IPS DF 19.7 (cell line): Measurements from ENCODE around the gene RGS19.

Experiments
- DNase-seq: peaks from one replicate; pipeline ENCODE4 v3.0.0-alpha.2; 2013; ENCODE audit warnings: low read depth, low spot score

RGS19 gene

DNA sequence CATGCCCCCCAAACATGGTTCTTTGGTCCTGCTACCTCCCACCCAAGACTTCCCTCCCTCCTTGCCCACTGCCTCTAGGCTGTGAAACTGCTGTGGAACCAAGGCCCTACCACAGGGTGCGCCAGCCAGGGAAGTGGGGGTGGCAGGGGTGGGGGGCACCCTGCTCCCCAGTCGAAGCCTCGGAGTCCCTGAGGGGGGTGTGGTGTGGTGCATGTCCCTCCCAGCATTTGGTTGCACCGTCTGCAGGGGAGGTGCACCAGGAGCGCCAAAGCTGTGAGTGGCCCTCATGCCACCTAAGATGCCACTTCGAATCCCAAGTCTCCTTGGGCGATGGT, 1.8 kb downstream of the RGS19 start:
- DNase-seq, result no peak

DNA sequence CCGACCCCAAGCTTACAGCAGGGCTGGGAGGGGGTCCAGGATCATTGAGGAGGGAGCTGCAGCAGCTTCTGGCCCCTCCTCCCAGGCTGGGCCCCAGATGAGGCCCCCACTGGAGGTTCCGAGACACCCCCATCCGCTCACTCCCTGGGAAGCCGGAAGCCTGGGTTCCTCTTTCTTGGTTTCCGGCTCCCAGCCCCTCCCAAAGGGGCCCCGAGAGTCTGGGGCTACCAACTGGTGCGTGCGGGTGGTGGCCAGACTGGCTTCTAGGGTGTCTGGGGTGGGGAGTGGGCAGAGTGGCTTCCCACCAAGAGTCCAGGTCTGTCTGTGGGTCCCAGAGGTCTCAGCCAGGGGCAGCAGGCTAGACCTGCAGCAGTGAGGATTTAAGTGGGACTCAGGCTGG, 2.2 kb downstream of the RGS19 start:
- DNase-seq, result no peak

- DNase-seq, result no peak
These were observed 3.0 kb downstream of the RGS19 start for GRCh38 chr20:64076061-64076997.

- DNase-seq, result no peak
These were observed 3.8 kb downstream of the RGS19 start for GRCh38 chr20:64075556-64075955.

DNA sequence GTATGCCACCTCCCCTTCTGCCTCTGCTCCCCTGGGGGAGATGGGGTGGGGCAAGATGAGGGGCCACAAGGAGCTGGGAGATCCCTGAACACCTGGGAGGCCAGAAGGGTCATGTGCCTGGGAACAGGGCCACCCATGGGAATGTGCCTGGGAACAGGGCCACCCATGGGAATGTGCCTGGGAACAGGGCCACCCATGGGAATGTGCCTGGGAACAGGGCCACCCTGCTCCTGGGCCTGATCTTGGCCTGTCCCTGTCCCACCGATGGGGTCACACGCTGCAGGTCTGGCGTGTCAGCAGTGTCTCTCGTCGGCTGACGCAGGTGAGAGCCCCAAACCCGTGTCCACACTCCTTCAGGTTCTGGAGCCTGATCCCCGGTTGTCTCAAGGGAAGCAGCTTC, 4.4 kb downstream of the RGS19 start:
- DNase-seq, result no peak

DNA sequence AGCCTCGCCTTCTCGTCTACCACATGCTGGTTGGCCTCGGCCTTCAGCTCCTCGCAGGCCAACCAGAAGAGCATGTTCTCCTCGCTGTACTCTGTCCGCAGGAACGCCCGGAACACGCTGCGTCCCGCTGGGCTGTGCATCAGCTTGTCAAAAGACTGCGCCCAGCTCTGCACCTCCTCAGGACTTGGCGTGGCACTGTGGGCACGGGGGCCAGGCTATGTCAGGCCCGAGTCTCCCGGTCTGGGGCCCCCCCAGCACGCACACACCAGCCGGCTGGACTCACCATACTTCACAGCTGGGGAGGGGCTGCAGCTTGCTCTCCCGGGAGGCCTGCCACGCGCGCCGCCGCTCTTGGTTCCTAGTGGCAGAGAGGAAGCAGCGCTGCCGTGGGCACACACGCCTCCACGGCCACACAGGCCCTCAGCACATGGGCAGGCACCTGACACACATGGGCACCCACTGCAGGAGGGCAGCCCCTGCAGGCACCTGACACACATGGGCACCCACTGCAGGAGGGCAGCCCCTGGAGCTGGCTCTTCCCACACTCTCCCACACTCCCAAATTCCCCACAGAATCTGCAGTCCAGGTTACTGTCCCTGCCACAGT, 5.0 kb downstream of the RGS19 start:
- no peak for DNase-seq

GRCh38 chr20:64073476-64074183, 5.7 kb downstream of the RGS19 start:
- DNase-seq, result no peak

- no peak for DNase-seq
These were observed 6.7 kb downstream of the RGS19 start for GRCh38 chr20:64072498-64073063.

DNA sequence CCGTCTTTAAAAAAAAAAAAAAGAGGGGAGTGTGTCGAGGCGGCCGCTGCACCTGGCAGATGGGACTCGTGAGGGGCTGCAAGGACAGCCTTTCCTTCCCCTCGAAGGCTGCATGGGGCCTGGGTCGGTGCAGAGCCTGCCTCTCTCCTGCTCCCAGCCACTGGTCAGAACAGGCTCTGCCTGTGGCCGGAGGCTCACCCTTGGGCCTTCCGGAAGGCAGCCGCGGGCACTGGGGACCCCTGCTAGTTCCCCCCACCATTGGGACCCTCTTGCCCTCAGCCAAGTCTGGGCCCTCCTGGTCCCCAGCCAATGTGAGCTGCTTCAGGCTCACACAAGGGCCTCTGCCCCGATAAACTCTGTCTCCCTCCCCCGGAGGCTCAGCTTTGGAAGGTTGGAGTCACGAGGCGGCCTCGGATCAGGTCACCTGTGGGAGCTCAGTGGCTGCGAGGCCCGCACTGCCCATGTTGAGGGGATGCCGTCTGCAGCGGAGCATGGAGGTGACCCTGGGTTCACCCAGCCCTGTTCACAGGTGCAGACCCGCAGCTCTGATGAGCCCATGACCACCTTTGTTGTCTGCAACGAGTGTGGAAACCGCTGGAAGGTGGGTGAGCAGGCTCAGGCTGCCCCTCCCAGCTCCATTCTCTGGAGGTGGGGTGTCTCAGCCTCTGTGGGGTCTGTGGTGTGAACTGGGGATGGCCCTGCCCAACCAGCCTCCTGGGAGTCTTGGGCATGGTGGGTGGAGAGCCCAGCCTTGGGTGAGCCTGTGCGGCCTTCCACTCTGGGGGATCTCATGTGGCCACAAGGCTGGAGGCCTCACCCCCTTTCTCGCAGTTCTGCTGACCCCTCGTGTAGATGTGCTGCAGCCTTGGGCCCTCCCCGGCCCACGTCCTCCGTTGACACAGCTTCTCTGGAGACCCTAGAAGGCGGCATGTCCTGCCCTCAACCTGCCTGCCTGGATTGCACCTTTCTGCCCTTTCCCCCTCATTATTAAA, 7.7 kb downstream of the RGS19 start:
- DNase-seq, result no peak

- no peak for DNase-seq
These were observed 8.9 kb downstream of the RGS19 start for GRCh38 chr20:64070244-64070993.

GRCh38 chr20:64069614-64070243, 9.6 kb downstream of the RGS19 start:
- no peak for DNase-seq

DNA sequence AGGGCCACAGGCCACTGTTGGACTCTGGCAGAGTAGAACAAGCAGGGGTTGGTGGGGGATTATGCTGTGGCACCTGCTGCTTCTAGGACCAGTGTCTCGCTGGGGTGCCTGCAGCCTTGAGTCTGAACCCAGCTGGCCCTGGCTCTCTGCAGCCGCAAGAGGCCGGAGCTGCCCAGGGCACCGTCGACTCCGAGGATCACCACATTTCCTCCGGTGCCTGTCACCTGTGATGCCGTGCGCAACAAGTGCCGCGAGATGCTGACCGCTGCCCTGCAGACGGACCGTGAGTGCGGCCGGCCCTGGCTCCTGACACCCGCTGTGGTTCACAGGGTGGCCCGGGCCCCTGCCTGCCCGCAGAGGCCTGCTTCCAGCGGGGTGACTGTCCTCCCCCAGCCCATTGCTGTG, 10.1 kb downstream of the RGS19 start:
- DNase-seq, result no peak

DNA sequence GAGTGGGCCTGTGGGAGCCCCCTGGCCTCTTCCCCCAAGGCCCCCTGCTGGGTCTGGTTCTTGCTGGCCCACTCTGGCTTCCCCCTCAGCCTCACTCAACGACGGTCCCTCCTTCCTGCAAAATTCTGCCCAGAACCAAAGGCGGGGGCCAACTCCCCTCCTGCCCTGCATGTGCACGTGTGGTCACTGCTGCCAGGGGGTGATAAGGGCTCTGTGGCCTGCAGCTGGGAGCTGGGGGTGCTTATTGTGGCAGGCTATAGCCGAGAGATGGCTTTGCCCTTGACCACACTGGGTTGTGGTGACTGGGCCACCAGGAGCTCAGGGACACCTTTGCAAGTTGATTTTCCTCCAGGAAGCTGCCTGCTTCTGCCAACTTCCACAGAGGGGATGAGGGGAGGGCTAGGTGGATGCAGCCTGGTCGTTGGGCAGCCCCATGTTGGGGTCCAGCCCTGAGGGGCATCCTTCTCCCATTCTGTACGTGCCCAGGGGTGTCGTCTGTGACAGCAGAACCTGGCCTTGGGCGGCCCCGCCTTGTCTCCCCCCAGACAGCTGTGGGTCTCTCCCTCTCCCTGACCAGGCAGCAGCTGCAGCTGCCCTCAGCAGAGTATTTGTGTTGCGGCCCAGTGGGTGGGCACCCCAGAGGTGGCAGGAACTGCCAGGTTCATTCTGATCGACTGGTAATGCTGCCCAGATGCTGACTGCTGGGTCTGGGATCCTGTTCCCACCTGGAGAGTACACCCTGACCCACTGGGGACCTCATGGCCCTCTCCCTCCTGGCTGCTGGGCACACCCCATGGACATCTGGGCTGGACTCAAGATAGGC, 10.7 kb downstream of the RGS19 start:
- no peak for DNase-seq

GRCh38 chr20:64067733-64068307, 11.5 kb downstream of the RGS19 start:
- DNase-seq, result no peak

GRCh38 chr20:64067005-64067632, 12.2 kb downstream of the RGS19 start:
- DNase-seq, result no peak

- DNase-seq, result no peak
These were observed 13.4 kb downstream of the RGS19 start for GRCh38 chr20:64065974-64066343.

DNA sequence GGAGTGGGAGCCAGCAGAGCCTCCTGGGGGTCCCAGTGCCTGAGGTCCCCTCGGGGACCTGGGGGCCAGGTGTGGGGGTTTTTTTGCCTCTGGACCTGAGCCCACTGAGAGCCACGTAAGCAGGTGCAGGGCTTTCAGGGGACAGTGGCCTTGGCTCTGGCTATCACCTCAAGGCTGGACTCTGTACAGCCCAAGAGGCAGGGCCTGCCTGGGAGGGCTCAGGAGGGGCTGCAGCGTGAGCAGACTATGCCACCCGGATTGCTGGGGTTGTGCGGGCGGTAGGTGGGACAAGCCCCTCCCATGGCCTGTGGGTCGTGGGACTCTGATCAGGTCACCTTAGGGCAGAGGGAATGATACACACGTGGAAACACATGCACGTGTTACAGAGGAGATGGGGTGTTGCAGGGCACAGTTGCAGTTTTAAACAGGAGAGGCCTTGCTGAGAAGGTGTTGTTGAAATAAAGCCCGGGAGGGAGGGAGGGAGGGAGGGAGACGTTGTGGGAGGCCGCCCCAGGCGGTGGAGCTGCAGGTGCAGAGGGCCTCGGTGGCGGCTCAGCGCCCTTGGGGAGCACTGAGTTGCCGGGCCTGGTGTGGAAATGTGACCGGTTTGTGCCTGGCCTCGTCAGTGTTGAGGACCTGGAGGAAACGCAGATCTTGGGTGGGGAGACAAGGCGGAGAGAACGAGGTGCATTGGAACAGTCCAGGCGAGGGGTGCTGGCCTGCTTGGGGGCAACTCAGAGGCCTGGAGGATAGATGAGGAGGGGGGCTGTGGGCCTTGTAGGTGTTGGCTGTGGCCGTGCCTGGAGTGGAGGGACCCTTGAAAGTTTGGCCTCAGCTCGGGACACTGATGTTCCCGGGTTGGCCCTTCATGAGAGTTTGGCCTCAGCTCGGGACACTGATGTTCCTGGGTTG, 14.0 kb downstream of the RGS19 start:
- no peak for DNase-seq
